Right lobe of liver (tissue), 6 donors: ENCODE measurements around the gene INPP5A. TPM values are rescaled to one million over a fixed set of nuclear protein-coding genes. Genes with fewer than 3 reads are reported as not detected.

ENCODE experiments used
- ATAC-seq, 4 donors: fragments of 200-7000 bp; cut with Tn5 transposase; one replicate each; pipeline ENCODE4 v1.9.1; 2020; ENCODE audit warnings: mild to moderate bottlenecking in 4 of 4, moderate library complexity in 4 of 4
- DNase-seq, 3 donors: peaks; one replicate each; pipeline ENCODE4 v3.0.0-alpha.2; 2020
- H3K27ac ChIP-seq, 3 donors: fragments of 200-600 bp; one replicate each; pipeline ENCODE4 v1.8.0; 2022
- H3K27me3 ChIP-seq, 2 donors: fragments of 200-600 bp; one replicate each; pipeline ENCODE4 v1.8.0; 2022
- H3K36me3 ChIP-seq, 4 donors: fragments of 200-600 bp; sonication (generic) in 1 of 4; one replicate each; pipeline versions ENCODE4 v1.5.1 to v1.8.0; 2017 to 2022; ENCODE audit warnings: control low read depth in 1 of 4
- H3K4me1 ChIP-seq, 4 donors: fragments of 200-600 bp; sonication (generic) in 1 of 4; one replicate each; pipeline versions ENCODE4 v1.5.1 to v1.8.0; 2017 to 2022; ENCODE audit warnings: control low read depth in 1 of 4
- H3K4me3 ChIP-seq, 3 donors: fragments of 200-600 bp; one replicate each; pipeline ENCODE4 v1.8.0; 2022
- H3K9me3 ChIP-seq, 4 donors: fragments of 200-600 bp; sonication (generic) in 1 of 4; one replicate each; pipeline versions ENCODE4 v1.5.1 to v1.8.0; 2017 to 2022; ENCODE audit warnings: control low read depth in 1 of 4
- CTCF ChIP-seq, 4 donors: fragments of 200-600 bp in 3 of 4; fragments of 450-650 bp in 1 of 4; IDR thresholded peaks; one replicate each; pipeline versions ENCODE4 v1.5.1 to v1.8.0; 2016 to 2022; ENCODE audit warnings: antibody characterized with exemption in 4 of 4, mild to moderate bottlenecking in 2 of 4
- POLR2A ChIP-seq: fragments of 450-650 bp; IDR thresholded peaks from one replicate; pipeline ENCODE4 v1.6.1; 2017; ENCODE audit warnings: antibody characterized with exemption, mild to moderate bottlenecking
- WGBS: methylation state at CpG from one replicate; pipeline ENCODE4 v1.1.6; 2018; ENCODE audit warnings: low coverage, low lambda C conversion rate; ENCODE audit not compliant: insufficient coverage; ENCODE audit errors: missing lambda C conversion rate; 5-methylcytosine and 5-hydroxymethylcytosine counted together
- intact Hi-C, 2 donors: fragments of 100-400 bp; cut with DNase I; formaldehyde crosslinking; loops; one replicate each; pipeline versions ENCODE4 v1.11.2 to v1.14.1; 2022
- total RNA-seq, 6 experiments: library from RNA; depleted of rRNA in 2 of 6; stranded (reverse); fragments of >200 nt in 2 of 6; fragmentation: NEBNext Ultra II Directional in 3 of 6; extraction: Animal tissue kit (Norgen Biotek cat#: 25700) in 3 of 6; gene quantifications; one replicate each; pipeline versions ENCODE4 v1.1.0 to v1.2.4, GENCODE V29; 2016 to 2023
- donor health status: DM: no; HTN: yes; CAD: no.
- donor health status: DM: no; HTN: no; CAD: no.
- donor health status: DM: no; HTN: no; CAD: no.
- donor health status: DM: no; HTN: yes; CAD: no.
- donor health status: DM: no; HTN: yes; CAD: no.

The INPP5A gene
- total RNA-seq, 6 experiments from 2014 or later = 12.5 to 24.6 (median 16.9) TPM

DNA sequence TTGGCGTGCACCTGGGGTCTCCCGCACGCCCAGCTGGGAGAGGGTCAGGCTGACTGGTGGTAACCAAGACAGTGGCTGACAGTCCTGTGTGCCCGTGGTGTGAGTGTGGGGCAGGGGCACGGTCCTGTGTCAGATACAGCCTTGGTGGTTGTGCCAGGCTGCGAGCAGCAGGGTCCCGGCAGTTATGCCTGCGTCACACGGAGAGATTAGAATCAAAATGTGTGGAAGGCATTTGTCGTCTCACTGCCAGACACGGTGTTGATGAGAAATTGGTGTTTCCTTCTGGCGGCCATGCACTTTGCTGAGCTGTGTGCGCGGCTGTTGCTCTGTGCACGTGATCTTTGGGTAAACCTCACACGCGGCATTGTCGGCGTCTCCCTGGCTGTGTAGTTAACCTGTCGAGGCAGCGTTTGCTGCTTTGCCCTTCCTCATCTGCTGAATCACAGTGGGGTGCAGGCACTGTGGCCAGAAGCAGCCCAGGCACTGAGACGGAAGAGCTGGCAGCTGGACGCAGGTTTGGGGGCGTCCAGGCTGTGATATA is 160.7 kb downstream of the INPP5A start:
- Histone ChIP-seq H3K4me3 (no peak overlapping the region), H3K36me3 (no peaks in the 10 kb centered on the region), H3K4me1 (no peaks in the 10 kb centered on the region), H3K9me3 (no peaks in the 10 kb centered on the region), H3K27me3 (no peaks in the 10 kb centered on the region), H3K27ac (no peak overlapping the region)
- DNase-seq (peak; percentile 2 to 34 (median 18)), ATAC-seq (no peak)
- no peak for TF ChIP-seq POLR2A
- no peak for TF ChIP-seq CTCF (IDR thresholded peaks at IDR 0.05)
- intact Hi-C loops = no loop called here
- 90% methylated on average over 4 of the region's 24 CpGs for WGBS

DNA sequence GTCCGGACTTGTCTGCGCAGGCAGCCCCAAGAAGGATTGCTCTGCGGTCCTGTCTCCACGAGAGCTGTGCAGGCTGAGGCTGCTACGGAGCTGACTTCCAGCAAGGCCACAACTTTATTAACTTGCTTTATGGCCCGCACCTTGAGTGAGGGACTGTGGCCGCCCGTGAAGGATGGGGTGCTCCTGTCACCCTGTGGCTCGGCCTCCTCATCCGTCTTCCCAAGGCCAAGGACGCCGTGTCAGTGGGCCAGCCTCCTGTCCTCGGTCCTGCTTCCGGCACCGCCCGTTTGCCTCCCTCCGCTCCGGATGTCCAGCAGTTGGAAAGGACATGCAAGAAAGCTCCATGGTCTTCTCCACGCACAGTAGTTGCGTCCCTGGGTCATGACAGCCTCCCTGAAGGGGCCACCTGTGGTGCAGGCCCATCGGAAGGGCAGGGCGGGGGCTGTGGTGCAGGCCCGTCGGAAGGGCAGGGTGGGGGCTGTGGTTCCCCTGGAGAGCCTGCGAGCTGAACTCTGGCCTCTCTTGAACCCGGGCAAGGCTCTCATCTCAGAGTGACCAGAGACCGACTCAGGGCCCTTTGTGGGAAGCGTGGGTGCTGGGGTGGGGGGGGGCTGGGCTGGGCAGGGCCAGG is 161.3 kb downstream of the INPP5A start:
- Histone ChIP-seq H3K9me3 (no peaks in the 10 kb centered on the region), H3K36me3 (no peaks in the 10 kb centered on the region), H3K4me1 (no peaks in the 10 kb centered on the region), H3K27ac (no peak overlapping the region), H3K27me3 (no peaks in the 10 kb centered on the region), H3K4me3 (no peak overlapping the region)
- WGBS = no CpG with 5 or more reads among the region's 28 CpGs
- DNase-seq (peak; percentile 10 to 46 (median 36)), ATAC-seq (no peak)
- TF ChIP-seq POLR2A (no peak), CTCF (IDR thresholded peaks at IDR 0.05) (no peak)
- intact Hi-C loops = no loop called here

- no peak overlapping the region for H3K4me3 ChIP-seq
- no CpG with 5 or more reads among the region's 18 CpGs for WGBS
- intact Hi-C loops = no loop called here
- no peak overlapping the region for H3K27ac ChIP-seq
- H3K27me3 ChIP-seq = no peaks in the 10 kb centered on the region
- H3K36me3 ChIP-seq = no peaks in the 10 kb centered on the region
- no peaks in the 10 kb centered on the region for H3K9me3 ChIP-seq
- no peaks in the 10 kb centered on the region for H3K4me1 ChIP-seq
- ATAC-seq = no peak
- TF ChIP-seq CTCF (IDR thresholded peaks at IDR 0.05) = no peak
- TF ChIP-seq POLR2A = no peak
- DNase-seq = peak; percentile 15 to 48 (median 41)
Observed at GRCh38 chr10:132699411-132700155, 162.0 kb downstream of the INPP5A start.

GRCh38 chr10:132700156-132701098 is 162.8 kb downstream of the INPP5A start:
- WGBS = 85% methylated on average over 15 of the region's 27 CpGs

More at GRCh38 chr10:132700156-132701098, 162.8 kb downstream of the INPP5A start:
- TF ChIP-seq POLR2A = no peak
- ATAC-seq (no peak), DNase-seq (peak; percentile 2 to 36 (median 33))
- no peak overlapping the region for H3K27ac ChIP-seq
- no peaks in the 10 kb centered on the region for H3K36me3 ChIP-seq
- no peaks in the 10 kb centered on the region for H3K4me1 ChIP-seq
- H3K9me3 ChIP-seq = no peaks in the 10 kb centered on the region
- H3K4me3 ChIP-seq = no peak overlapping the region
- intact Hi-C loops = no loop called here
- no peaks in the 10 kb centered on the region for H3K27me3 ChIP-seq
